WTC11 (cell line): ENCODE measurements around the gene VPS52. TPM values are rescaled to one million over a fixed set of nuclear protein-coding genes. Genes with fewer than 3 reads are reported as not detected.
A peak's percentile ranks its signal among the peaks of the same experiment; 100 is the strongest.

Source experiments
- ATAC-seq: fragments of 200-7000 bp; cut with Tn5 transposase; 2 replicates; pipeline ENCODE4 v1.10.0; 2021; ENCODE audit warnings: mild to moderate bottlenecking, moderate library complexity
- CTCF ChIA-PET: fragments of 300-600 bp; sonication (Branson Sonifier 250); formaldehyde crosslinking; loops from one replicate; lab custom pipeline; 2021; ENCODE audit warnings: antibody characterized with exemption; lab: Charles Lee
- POLR2A ChIA-PET: fragments of 350-600 bp; sonication (Branson Sonifier 250); formaldehyde crosslinking; loops from one replicate; lab custom pipeline; 2021; ENCODE audit warnings: antibody characterized with exemption; lab: Charles Lee
- DNase-seq: peaks from one replicate; pipeline ENCODE4 v3.0.0; 2021; ENCODE audit warnings: low spot score
- H3K27ac Mint-ChIP-seq: 2 replicates; pipeline ENCODE4 v1.8.0; 2021; ENCODE audit warnings: mixed read lengths
- H3K27me3 Mint-ChIP-seq: 2 replicates; pipeline ENCODE4 v1.8.0; 2021; ENCODE audit warnings: low read depth, mild to moderate bottlenecking, moderate library complexity, mixed read lengths
- H3K36me3 Mint-ChIP-seq: 2 replicates; pipeline ENCODE4 v1.8.0; 2021; ENCODE audit warnings: mixed read lengths
- H3K4me1 Mint-ChIP-seq: 2 replicates; pipeline ENCODE4 v1.8.0; 2022; ENCODE audit warnings: mixed read lengths
- H3K4me3 Mint-ChIP-seq: 2 replicates; pipeline ENCODE4 v1.8.0; 2021; ENCODE audit warnings: mild to moderate bottlenecking, moderate library complexity, mixed read lengths
- H3K9me3 Mint-ChIP-seq: 2 replicates; pipeline ENCODE4 v1.8.0; 2021; ENCODE audit warnings: mixed read lengths
- AFF4 ChIP-seq: sonication (generic); formaldehyde crosslinking; IDR thresholded peaks from 2 replicates; pipeline ENCODE4 v1.8.1; 2023; ENCODE audit warnings: mild to moderate bottlenecking, missing genetic modification reagents, borderline replicate concordance
- AR ChIP-seq: fragments of 250-450 bp; sonication (Bioruptor Pico); IDR thresholded peaks from 2 replicates; pipeline ENCODE4 v1.9.0; 2021; ENCODE audit warnings: mild to moderate bottlenecking
- ARID4B ChIP-seq: sonication (generic); formaldehyde crosslinking; IDR thresholded peaks from 2 replicates; pipeline ENCODE4 v1.8.0; 2023; ENCODE audit warnings: missing genetic modification reagents, mild to moderate bottlenecking, borderline replicate concordance
- ATF1 ChIP-seq: sonication (generic); formaldehyde crosslinking; IDR thresholded peaks from 2 replicates; pipeline ENCODE4 v1.8.1; 2023; ENCODE audit warnings: mild to moderate bottlenecking, moderate library complexity, missing genetic modification reagents
- CBFB ChIP-seq: sonication (generic); formaldehyde crosslinking; IDR thresholded peaks from 2 replicates; pipeline ENCODE4 v1.8.1; 2022; ENCODE audit warnings: mild to moderate bottlenecking, low read depth, missing genetic modification reagents
- CREM ChIP-seq: sonication (generic); formaldehyde crosslinking; IDR thresholded peaks from 2 replicates; pipeline ENCODE4 v1.8.1; 2022; ENCODE audit warnings: mild to moderate bottlenecking, missing genetic modification reagents, moderate library complexity
- CTCF ChIP-seq: fragments of 200-600 bp; IDR thresholded peaks from 2 replicates; pipeline ENCODE4 v1.8.0; 2022; ENCODE audit warnings: antibody characterized with exemption
- E2F1 ChIP-seq: sonication (generic); formaldehyde crosslinking; IDR thresholded peaks from 2 replicates; pipeline ENCODE4 v1.8.0; 2022; ENCODE audit warnings: mild to moderate bottlenecking, missing genetic modification reagents
- NFE2L1 ChIP-seq: sonication (generic); formaldehyde crosslinking; IDR thresholded peaks from 2 replicates; pipeline ENCODE4 v1.8.1; 2023; ENCODE audit warnings: missing genetic modification reagents
- NFYB ChIP-seq: sonication (generic); formaldehyde crosslinking; conservative IDR thresholded peaks from 2 replicates; pipeline ENCODE4 v1.8.0; 2022; ENCODE audit warnings: low read depth, missing genetic modification reagents
- SMAD4 ChIP-seq: sonication (generic); formaldehyde crosslinking; IDR thresholded peaks from 2 replicates; pipeline ENCODE4 v1.8.0; 2022; ENCODE audit warnings: mild to moderate bottlenecking, missing genetic modification reagents
- TCF7 ChIP-seq: sonication (generic); formaldehyde crosslinking; IDR thresholded peaks from 2 replicates; pipeline ENCODE4 v1.8.0; 2022; ENCODE audit warnings: mild to moderate bottlenecking, low read depth, missing genetic modification reagents, moderate library complexity
- ZNF219 ChIP-seq: sonication (generic); formaldehyde crosslinking; IDR thresholded peaks from 2 replicates; pipeline ENCODE4 v1.8.0; 2023; ENCODE audit warnings: missing genetic modification reagents, mild to moderate bottlenecking, borderline replicate concordance
- total RNA-seq: library from RNA; stranded (reverse); gene quantifications from 3 replicates; pipeline ENCODE4 v1.2.3, GENCODE V29; 2021
- TF ChIP-seq, protein P1 (sequence below): sonication (generic); formaldehyde crosslinking; IDR thresholded peaks from 2 replicates; pipeline ENCODE4 v1.8.0; 2023; ENCODE audit warnings: mild to moderate bottlenecking, missing genetic modification reagents

The VPS52 gene
- total RNA-seq, 1 experiment from 2014 or later, result 46.8 TPM

DNA sequence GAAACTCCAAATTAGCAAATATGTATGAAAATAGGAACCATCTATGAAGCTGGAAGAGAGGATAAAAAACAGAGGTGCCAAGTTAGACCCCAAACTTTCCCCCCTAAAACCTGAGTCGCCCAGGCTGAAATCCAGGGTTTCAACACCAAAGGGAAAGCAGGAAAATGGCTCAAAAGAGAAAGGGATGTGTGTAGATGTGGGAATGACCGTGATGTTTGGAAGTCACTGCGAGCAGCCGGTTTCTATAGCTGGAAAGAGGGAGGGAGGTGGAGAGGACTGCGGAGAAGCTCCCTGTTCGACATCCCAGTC lies 58.9 kb downstream of the VPS52 start (continued):
- TF ChIP-seq AR (CRISPR knock-in tag), result no peak
- TF ChIP-seq CBFB (CRISPR knock-in tag), result no peak
- TF ChIP-seq ZNF219 (CRISPR knock-in tag), result no peak
- TF ChIP-seq ARID4B (CRISPR knock-in tag), result no peak
- no peak for TF ChIP-seq CTCF

- H3K27ac Mint-ChIP-seq, result no peak overlapping the region
- ChIA-PET POLR2A (no interaction called here), CTCF (interaction anchor here (0.6 to 5.7 kb wide), 9 partner anchors 12 to 279 kb away, joined by 3 to 83 read pairs (median 3); partner anchors contain the start of genes B3GALT4, RXRB and SLC39A7)
- peaks cover 47% of the 10 kb centered on the region for H3K4me1 Mint-ChIP-seq
- H3K27me3 Mint-ChIP-seq, result peaks cover 61% of the 10 kb centered on the region
- peaks cover 12% of the 10 kb centered on the region for H3K36me3 Mint-ChIP-seq
- peak; percentile 69 for DNase-seq
- H3K4me3 Mint-ChIP-seq, result no peak overlapping the region
- no peaks in the 10 kb centered on the region for H3K9me3 Mint-ChIP-seq
- ATAC-seq, result peak; percentile 27
- TF ChIP-seq SMAD4 (no peak), NFE2L1 (CRISPR knock-in tag) (no peak), TCF7 (no peak), AR (CRISPR knock-in tag) (no peak), NFYB (CRISPR knock-in tag) (no peak), AFF4 (no peak), ATF1 (CRISPR knock-in tag) (no peak), E2F1 (CRISPR knock-in tag) (no peak), CREM (CRISPR knock-in tag) (no peak)
- TF ChIP-seq, protein P1, sequence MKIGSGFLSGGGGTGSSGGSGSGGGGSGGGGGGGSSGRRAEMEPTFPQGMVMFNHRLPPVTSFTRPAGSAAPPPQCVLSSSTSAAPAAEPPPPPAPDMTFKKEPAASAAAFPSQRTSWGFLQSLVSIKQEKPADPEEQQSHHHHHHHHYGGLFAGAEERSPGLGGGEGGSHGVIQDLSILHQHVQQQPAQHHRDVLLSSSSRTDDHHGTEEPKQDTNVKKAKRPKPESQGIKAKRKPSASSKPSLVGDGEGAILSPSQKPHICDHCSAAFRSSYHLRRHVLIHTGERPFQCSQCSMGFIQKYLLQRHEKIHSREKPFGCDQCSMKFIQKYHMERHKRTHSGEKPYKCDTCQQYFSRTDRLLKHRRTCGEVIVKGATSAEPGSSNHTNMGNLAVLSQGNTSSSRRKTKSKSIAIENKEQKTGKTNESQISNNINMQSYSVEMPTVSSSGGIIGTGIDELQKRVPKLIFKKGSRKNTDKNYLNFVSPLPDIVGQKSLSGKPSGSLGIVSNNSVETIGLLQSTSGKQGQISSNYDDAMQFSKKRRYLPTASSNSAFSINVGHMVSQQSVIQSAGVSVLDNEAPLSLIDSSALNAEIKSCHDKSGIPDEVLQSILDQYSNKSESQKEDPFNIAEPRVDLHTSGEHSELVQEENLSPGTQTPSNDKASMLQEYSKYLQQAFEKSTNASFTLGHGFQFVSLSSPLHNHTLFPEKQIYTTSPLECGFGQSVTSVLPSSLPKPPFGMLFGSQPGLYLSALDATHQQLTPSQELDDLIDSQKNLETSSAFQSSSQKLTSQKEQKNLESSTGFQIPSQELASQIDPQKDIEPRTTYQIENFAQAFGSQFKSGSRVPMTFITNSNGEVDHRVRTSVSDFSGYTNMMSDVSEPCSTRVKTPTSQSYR (CRISPR knock-in tag), result no peak
These were observed 59.8 kb downstream of the VPS52 start for GRCh38 chr6:33211666-33212422.
